Measurements from ENCODE around the gene BPIFB4. TPM values are rescaled to one million over a fixed set of nuclear protein-coding genes. Genes with fewer than 3 reads are reported as not detected.

Gene BPIFB4
- polyA plus RNA-seq, 1 of the 3 experiments (the other 2 are of a cell fraction), result not detected

DNA sequence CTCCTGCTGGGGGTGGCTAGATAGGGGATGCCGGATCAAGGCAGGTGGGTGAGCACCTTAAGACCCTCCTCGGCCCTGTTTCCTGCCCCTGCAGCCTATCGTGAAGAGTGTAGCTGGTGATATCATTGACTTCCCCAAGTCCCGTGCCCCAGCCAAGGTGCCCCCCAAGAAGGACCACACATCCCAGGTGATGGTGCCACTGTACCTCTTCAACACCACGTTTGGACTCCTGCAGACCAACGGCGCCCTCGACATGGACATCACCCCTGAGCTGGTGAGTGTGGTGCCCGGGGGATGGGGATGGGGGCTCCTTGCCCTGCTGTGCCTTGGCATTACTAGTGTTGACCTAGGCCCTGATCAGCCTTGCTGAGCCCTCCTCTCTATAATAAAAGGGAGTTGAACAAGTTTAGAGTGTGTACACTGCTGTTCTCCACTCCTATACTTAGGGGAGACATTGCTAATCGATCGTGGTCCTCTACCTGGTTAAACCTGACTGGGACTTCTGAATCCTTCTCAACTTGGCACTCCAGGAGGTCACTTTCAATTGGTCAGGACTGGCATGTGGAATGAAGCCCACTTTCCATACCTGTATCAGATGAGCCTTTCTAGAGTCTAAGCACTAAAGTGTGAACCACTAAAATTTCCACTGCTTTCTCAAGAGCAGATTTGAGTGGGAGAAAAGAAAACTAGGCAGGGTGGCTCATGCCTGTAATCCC, 14.7 kb upstream of the BPIFB4 start:
- ChIA-PET CTCF (no interaction called here), POLR2A (no interaction called here)
- Histone ChIP-seq H3K79me2 (ENCODE audit: insufficient read depth) (no peaks in the 10 kb centered on the region), H3K4me3 (ENCODE audit: low read depth in 2 of 2, low read length in 1 of 2) (no peak overlapping the region), H4K20me1 (ENCODE audit: insufficient read depth) (no peaks in the 10 kb centered on the region), H3K4me1 (ENCODE audit: control insufficient read depth in 1 of 2, insufficient read depth in 2 of 2, low read depth in 1 of 2, low read length in 1 of 2) (no peaks in the 10 kb centered on the region), H3K9me2 (no peaks in the 10 kb centered on the region), H3F3A (replicated peaks; ENCODE audit: insufficient read depth) (no peaks in the 10 kb centered on the region), H3K27ac (ENCODE audit: low read depth in 2 of 2, low read length in 1 of 2) (no peak overlapping the region), H3K27me3 (ENCODE audit: insufficient read depth) (peaks cover 31% of the 10 kb centered on the region; the same call in 1 of the 2 replicates), H3K4me2 (no peak overlapping the region), H3K36me3 (replicated peaks in 1 of 2; ENCODE audit: control insufficient read depth in 1 of 2, insufficient read depth in 2 of 2, low read length in 1 of 2) (no peaks in the 10 kb centered on the region), H3K9ac (no peak overlapping the region), H3K9me3 (no peaks in the 10 kb centered on the region), H2AFZ (ENCODE audit: low read depth) (no peak overlapping the region)
- 25% methylated on average over 11 of the region's 11 CpGs for whole genome bisulfite sequencing (ENCODE audit: low lambda C conversion rate)
- DNase-seq, result no peak
- no peak for TF ChIP-seq GATA2 (CRISPR knock-in tag; IDR thresholded peaks at IDR 0.05)

DNA sequence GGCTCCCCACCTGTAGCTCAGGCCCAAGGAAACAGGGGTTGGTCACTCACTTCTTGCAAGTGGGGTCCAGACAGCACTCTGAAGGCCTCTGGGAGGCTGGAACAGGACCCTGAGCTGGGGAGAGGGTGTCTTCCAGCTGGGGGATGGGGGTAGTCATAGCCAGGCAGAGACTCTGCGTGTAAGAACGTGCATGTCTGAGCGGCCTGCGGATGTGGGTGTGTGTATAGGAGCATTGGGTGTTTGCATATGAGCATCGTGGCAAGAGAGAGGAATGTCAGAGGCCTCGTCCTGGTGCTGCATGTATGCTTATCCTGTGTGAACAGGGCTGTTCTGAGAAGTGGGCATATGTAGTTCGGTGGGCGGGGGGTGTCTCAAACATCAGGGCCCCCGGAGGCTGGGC, 13.7 kb upstream of the BPIFB4 start:
- Histone ChIP-seq H3K9me3 (no peaks in the 10 kb centered on the region), H3K4me3 (ENCODE audit: low read depth in 2 of 2, low read length in 1 of 2) (no peak overlapping the region), H4K20me1 (ENCODE audit: insufficient read depth) (no peaks in the 10 kb centered on the region), H3K27me3 (ENCODE audit: insufficient read depth) (peaks cover 40% of the 10 kb centered on the region; the same call in 1 of the 2 replicates), H3K36me3 (replicated peaks in 1 of 2; ENCODE audit: control insufficient read depth in 1 of 2, insufficient read depth in 2 of 2, low read length in 1 of 2) (no peaks in the 10 kb centered on the region), H3K9ac (no peak overlapping the region), H3K4me2 (no peak overlapping the region), H3K4me1 (ENCODE audit: control insufficient read depth in 1 of 2, insufficient read depth in 2 of 2, low read depth in 1 of 2, low read length in 1 of 2) (no peaks in the 10 kb centered on the region), H2AFZ (ENCODE audit: low read depth) (no peak overlapping the region), H3K79me2 (ENCODE audit: insufficient read depth) (no peaks in the 10 kb centered on the region), H3F3A (replicated peaks; ENCODE audit: insufficient read depth) (no peaks in the 10 kb centered on the region), H3K9me2 (no peaks in the 10 kb centered on the region), H3K27ac (ENCODE audit: low read depth in 2 of 2, low read length in 1 of 2) (no peak overlapping the region)
- ChIA-PET POLR2A (no interaction called here), CTCF (no interaction called here)
- 18% methylated on average over 5 of the region's 9 CpGs for WGBS (ENCODE audit: low lambda C conversion rate)
- TF ChIP-seq MXI1 (IDR thresholded peaks at IDR 0.05; ENCODE audit: low read depth, low read length), result no peak
- TF ChIP-seq EZH2phosphoT487 (IDR thresholded peaks at IDR 0.05; ENCODE audit: borderline replicate concordance, low read depth), result no peak
- TF ChIP-seq, protein P1, sequence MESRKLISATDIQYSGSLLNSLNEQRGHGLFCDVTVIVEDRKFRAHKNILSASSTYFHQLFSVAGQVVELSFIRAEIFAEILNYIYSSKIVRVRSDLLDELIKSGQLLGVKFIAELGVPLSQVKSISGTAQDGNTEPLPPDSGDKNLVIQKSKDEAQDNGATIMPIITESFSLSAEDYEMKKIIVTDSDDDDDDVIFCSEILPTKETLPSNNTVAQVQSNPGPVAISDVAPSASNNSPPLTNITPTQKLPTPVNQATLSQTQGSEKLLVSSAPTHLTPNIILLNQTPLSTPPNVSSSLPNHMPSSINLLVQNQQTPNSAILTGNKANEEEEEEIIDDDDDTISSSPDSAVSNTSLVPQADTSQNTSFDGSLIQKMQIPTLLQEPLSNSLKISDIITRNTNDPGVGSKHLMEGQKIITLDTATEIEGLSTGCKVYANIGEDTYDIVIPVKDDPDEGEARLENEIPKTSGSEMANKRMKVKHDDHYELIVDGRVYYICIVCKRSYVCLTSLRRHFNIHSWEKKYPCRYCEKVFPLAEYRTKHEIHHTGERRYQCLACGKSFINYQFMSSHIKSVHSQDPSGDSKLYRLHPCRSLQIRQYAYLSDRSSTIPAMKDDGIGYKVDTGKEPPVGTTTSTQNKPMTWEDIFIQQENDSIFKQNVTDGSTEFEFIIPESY (IDR thresholded peaks at IDR 0.05; ENCODE audit: borderline replicate concordance, low read depth), result no peak
- no peak for TF ChIP-seq JUND (IDR thresholded peaks at IDR 0.05)
- no peak for TF ChIP-seq TCF12 (IDR thresholded peaks at IDR 0.05)
- no peak for TF ChIP-seq SIN3A (IDR thresholded peaks at IDR 0.05; ENCODE audit: borderline replicate concordance, low read depth, low read length)
- no peak for DNase-seq

DNA sequence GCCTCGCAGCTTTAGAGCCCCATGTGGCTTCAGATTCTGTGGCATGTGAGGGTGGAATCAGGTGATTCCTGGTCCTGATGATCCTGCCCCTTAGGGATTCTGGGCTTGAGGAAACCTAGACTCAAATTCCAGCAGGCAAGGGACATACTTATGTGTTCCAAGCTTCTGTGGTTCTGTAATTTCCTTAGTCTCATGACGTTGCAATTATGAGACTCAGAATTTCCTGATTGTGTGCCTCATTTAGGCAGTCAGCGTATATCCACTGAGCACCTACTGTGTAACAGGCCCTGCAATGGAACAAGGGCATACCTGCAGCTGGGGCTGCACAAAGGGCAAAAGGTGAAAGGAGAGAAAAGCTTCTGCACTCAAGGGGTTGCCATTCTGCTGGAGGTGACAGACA, 11.6 kb upstream of the BPIFB4 start:
- Histone ChIP-seq H3K9me2 (no peaks in the 10 kb centered on the region), H3K4me2 (no peak overlapping the region), H3K9me3 (no peaks in the 10 kb centered on the region), H3K36me3 (replicated peaks in 1 of 2; ENCODE audit: control insufficient read depth in 1 of 2, insufficient read depth in 2 of 2, low read length in 1 of 2) (no peaks in the 10 kb centered on the region), H3K4me3 (ENCODE audit: low read depth in 2 of 2, low read length in 1 of 2) (no peak overlapping the region), H4K20me1 (ENCODE audit: insufficient read depth) (no peaks in the 10 kb centered on the region), H3K79me2 (ENCODE audit: insufficient read depth) (no peaks in the 10 kb centered on the region), H3K27me3 (ENCODE audit: insufficient read depth) (peaks cover 49% of the 10 kb centered on the region), H3K4me1 (ENCODE audit: control insufficient read depth in 1 of 2, insufficient read depth in 2 of 2, low read depth in 1 of 2, low read length in 1 of 2) (no peaks in the 10 kb centered on the region), H3F3A (replicated peaks; ENCODE audit: insufficient read depth) (no peaks in the 10 kb centered on the region), H3K27ac (ENCODE audit: low read depth in 2 of 2, low read length in 1 of 2) (no peak overlapping the region), H3K9ac (no peak overlapping the region), H2AFZ (ENCODE audit: low read depth) (no peak overlapping the region)
- CTCF ChIA-PET, result no interaction called here
- DNase-seq, result no peak
- POLR2A ChIA-PET, result no interaction called here
- 23% methylated on average over 3 of the region's 3 CpGs for WGBS (ENCODE audit: low lambda C conversion rate)
- TF ChIP-seq FOXJ3 (CRISPR knock-in tag; IDR thresholded peaks at IDR 0.05), result no peak
- TF ChIP-seq, protein P2, sequence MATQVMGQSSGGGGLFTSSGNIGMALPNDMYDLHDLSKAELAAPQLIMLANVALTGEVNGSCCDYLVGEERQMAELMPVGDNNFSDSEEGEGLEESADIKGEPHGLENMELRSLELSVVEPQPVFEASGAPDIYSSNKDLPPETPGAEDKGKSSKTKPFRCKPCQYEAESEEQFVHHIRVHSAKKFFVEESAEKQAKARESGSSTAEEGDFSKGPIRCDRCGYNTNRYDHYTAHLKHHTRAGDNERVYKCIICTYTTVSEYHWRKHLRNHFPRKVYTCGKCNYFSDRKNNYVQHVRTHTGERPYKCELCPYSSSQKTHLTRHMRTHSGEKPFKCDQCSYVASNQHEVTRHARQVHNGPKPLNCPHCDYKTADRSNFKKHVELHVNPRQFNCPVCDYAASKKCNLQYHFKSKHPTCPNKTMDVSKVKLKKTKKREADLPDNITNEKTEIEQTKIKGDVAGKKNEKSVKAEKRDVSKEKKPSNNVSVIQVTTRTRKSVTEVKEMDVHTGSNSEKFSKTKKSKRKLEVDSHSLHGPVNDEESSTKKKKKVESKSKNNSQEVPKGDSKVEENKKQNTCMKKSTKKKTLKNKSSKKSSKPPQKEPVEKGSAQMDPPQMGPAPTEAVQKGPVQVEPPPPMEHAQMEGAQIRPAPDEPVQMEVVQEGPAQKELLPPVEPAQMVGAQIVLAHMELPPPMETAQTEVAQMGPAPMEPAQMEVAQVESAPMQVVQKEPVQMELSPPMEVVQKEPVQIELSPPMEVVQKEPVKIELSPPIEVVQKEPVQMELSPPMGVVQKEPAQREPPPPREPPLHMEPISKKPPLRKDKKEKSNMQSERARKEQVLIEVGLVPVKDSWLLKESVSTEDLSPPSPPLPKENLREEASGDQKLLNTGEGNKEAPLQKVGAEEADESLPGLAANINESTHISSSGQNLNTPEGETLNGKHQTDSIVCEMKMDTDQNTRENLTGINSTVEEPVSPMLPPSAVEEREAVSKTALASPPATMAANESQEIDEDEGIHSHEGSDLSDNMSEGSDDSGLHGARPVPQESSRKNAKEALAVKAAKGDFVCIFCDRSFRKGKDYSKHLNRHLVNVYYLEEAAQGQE (IDR thresholded peaks at IDR 0.05; ENCODE audit: low read depth, low read length), result no peak
- TF ChIP-seq, protein P3, sequence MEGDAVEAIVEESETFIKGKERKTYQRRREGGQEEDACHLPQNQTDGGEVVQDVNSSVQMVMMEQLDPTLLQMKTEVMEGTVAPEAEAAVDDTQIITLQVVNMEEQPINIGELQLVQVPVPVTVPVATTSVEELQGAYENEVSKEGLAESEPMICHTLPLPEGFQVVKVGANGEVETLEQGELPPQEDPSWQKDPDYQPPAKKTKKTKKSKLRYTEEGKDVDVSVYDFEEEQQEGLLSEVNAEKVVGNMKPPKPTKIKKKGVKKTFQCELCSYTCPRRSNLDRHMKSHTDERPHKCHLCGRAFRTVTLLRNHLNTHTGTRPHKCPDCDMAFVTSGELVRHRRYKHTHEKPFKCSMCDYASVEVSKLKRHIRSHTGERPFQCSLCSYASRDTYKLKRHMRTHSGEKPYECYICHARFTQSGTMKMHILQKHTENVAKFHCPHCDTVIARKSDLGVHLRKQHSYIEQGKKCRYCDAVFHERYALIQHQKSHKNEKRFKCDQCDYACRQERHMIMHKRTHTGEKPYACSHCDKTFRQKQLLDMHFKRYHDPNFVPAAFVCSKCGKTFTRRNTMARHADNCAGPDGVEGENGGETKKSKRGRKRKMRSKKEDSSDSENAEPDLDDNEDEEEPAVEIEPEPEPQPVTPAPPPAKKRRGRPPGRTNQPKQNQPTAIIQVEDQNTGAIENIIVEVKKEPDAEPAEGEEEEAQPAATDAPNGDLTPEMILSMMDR (IDR thresholded peaks at IDR 0.05), result no peak
- TF ChIP-seq, protein P1 (IDR thresholded peaks at IDR 0.05; ENCODE audit: borderline replicate concordance, low read depth), result no peak
- no peak for TF ChIP-seq TEAD4 (IDR thresholded peaks at IDR 0.05; ENCODE audit: borderline replicate concordance, insufficient read depth)
